ENCODE results near the gene NR4A2.

DNA sequence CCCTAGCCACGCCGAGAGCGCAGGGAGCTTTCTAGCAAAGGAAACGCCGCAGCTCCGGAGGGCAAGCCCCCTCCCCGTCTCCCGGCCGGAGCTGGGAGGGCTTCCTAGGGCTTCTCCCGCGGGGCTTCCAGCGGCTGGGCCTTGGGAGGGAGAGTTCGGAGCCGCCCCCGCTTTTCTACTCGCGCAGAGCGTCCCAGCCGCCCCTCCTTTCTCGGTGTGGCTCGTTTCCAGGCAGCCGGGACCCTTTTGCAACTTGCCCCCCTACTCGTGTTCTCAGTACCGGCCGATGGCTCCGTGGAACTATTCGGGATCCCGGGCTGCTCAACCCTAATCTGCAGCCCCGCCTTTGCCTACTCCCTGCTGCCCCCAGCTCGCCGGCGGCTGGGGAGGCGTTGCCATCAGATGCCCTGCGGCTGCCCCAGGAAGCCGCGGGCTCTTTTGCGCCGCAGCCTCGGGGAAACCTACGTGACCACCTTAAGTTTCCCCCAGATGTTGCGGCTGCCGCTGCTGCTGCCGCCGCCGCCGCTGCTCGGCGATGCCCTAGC, 1.5 kb upstream of the NR4A2 start:
- TF ChIP-seq POLR2AphosphoS5 (IDR thresholded peaks at IDR 0.05; ENCODE audit: low read depth, low read length) (no peak), EZH2 (IDR thresholded peaks at IDR 0.05) (no peak)
- TF ChIP-seq, protein P1, sequence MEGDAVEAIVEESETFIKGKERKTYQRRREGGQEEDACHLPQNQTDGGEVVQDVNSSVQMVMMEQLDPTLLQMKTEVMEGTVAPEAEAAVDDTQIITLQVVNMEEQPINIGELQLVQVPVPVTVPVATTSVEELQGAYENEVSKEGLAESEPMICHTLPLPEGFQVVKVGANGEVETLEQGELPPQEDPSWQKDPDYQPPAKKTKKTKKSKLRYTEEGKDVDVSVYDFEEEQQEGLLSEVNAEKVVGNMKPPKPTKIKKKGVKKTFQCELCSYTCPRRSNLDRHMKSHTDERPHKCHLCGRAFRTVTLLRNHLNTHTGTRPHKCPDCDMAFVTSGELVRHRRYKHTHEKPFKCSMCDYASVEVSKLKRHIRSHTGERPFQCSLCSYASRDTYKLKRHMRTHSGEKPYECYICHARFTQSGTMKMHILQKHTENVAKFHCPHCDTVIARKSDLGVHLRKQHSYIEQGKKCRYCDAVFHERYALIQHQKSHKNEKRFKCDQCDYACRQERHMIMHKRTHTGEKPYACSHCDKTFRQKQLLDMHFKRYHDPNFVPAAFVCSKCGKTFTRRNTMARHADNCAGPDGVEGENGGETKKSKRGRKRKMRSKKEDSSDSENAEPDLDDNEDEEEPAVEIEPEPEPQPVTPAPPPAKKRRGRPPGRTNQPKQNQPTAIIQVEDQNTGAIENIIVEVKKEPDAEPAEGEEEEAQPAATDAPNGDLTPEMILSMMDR (IDR thresholded peaks at IDR 0.05 in 2 of 3, conservative IDR thresholded peaks at IDR 0.05 in 1 of 3; ENCODE audit: borderline replicate concordance in 1 of 3, insufficient read depth in 1 of 3, low read depth in 2 of 3, low read length in 2 of 3): no peak
